HuH-7.5 (cell line): ENCODE measurements around the gene SMOC2.
"Not testable (repeated sequence)": the region's sequence is repeated elsewhere in the genome, so short reads cannot be mapped to it uniquely, and the experiment has no call there.

Experiments
- DNase-seq: peaks from one replicate; pipeline ENCODE4 v3.0.0; 2011; ENCODE audit warnings: low spot score

The SMOC2 gene

DNA sequence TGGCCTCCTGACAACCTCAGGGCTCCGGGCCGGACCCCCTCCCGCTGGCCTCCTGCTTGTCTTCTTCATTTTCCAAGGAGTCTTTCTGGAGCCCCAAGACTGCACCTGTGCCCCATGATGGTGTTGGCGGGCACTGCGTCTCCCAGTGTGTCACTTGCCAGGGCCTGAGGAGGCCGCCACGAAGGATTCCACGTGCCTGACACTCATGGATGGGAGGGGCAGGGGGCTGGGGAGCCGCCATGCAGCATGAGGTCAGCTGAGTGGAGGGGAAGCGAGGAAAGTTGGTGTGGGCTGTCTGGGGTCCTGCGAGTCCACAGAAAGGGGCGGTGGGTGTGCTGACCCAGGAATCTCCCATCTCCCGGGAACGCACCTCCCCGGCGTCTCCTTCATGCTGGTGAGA lies 165.7 kb downstream of the SMOC2 start:
- DNase-seq = no peak

DNA sequence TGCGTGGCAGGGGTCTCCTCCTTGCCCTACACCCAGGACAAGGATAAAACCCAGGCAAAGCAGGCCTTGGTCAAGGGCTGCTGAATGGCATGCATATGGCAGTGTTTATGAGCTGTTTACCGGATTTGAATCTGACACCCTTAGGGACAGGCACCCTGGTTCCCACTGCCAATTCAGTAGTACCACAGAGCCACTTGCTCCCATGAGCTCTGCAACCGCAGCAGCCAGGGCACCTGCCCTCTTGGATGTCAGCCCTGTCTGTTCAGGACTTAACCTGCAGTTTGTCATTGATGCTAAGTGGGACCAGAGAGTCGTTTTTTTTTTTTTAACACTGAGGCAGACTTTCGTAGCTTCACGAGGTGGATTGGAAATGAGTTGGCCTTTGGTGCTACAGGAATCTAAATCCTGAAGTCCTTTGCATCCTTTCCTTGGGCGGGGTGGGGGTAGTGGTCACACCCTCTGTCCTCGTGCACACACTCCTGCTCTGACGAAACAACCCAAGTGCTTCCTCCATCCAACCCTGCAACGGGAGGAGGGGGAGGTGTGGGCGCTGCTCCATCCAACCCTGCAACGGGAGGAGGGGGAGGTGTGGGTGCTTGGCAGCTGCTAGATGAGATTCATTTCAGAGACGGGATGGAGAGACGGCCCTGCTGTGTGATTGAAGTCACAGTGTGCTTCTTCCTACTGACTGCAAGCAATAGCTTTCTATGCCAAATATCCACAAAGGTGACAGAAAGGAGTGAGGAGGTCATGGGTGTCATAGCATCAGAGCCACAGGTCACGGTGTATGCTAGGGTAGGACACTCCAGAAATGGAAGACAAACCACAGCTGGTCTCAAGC lies 166.5 kb downstream of the SMOC2 start:
- no peak for DNase-seq

- no peak for DNase-seq
These were observed 167.1 kb downstream of the SMOC2 start for GRCh38 chr6:168608113-168608400.

DNA sequence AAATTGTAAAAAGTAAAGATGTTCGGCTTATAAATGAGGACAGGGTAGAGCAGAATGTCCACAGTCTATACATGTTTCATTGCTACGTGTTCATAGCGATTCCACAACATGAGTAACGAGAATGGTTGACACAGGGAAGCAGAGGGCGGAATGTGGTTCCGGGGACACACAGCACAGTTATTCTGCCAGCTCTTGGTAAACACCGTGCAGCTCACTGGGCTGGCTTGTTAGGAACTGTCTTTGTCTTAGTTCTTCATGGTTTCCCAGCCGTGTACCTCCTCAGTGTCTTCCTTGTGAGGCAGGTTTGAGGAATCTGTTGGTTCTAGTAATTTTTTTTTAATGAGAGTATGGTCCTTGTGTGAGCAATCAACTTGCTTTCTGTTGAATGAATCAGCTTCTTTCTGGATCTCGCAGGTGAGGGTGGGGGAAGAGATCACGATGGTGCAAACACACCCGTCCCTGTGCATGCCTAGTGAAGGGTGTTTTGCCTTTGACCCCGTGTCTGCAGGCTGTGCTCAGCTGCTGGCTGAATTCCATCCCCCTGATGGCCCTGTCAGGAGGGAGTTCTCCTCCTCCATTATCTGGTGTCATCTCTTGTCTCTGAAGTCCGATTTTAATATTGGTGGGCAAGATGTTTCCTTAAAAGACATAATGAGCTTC lies 168.2 kb downstream of the SMOC2 start:
- no peak for DNase-seq

DNA sequence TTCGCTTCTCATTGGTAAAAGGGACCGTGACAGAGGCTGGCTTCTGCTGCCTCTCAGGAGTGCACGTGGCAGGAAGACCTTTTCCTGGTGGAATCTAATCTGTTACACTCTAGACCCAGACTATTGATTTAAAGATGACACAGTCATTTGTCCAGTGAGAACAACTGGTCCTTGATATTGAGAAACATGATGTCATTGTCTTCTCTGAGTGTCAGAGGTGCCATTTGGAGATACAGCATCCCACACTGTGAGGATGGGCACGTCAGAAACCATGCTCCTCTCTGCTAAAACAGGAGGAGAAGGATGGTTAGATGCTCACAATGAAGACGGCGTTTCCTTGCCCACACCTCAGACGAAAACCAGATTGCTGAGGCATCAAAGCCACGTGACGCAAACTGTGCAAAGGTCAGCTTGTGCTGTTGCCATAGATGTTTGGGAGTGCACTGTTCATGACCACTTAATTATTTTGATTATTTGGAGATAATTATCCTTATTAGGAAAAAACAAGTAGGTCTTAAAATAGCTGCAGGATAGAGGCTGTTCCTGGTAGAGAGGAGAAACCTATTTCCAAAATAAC lies 169.0 kb downstream of the SMOC2 start:
- DNase-seq = no peak

GRCh38 chr6:168610966-168611365 lies 170.0 kb downstream of the SMOC2 start:
- not testable (repeated sequence) for DNase-seq

- no peak for DNase-seq
These were observed 170.7 kb downstream of the SMOC2 start for GRCh38 chr6:168611691-168612090.

DNA sequence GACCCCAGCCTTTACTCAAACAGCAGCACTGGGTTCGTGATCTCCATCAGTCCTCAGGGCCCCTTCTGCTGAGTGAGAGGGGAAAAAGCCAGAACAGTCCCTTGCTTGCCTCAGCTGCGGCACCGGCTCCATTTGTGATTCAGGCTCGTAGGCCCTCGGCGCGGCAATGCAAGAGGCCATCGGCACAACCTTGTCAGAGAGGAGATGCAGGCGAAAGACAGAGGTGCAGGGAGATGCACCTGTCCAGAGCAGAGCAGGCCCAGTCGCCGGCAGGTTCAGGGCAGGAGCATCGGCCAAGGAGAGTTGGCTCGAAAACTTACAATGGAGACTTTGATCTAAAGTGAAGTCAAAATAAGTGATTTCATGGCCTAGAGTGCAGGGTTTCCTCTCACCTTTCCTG lies 171.6 kb downstream of the SMOC2 start:
- DNase-seq = no peak

DNA sequence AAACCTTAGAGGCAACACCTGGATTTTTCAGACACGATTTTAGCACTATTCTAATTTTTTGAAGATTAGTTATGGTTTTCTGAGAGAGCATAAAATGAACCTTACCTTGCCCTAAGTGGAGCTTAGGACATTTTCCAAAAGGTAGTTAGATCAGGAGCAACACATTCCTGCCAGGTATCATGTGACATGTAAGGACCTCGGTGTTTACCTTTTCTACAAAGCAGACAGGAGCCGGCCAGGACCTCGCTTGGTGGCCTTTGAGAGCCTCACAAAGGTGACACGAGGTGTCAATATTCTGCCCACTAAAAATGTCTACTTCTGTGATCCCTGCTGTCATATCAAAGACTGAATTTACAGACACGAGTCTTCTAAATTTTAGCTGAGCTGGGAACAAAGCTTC lies 174.9 kb downstream of the SMOC2 start:
- DNase-seq = no peak

DNA sequence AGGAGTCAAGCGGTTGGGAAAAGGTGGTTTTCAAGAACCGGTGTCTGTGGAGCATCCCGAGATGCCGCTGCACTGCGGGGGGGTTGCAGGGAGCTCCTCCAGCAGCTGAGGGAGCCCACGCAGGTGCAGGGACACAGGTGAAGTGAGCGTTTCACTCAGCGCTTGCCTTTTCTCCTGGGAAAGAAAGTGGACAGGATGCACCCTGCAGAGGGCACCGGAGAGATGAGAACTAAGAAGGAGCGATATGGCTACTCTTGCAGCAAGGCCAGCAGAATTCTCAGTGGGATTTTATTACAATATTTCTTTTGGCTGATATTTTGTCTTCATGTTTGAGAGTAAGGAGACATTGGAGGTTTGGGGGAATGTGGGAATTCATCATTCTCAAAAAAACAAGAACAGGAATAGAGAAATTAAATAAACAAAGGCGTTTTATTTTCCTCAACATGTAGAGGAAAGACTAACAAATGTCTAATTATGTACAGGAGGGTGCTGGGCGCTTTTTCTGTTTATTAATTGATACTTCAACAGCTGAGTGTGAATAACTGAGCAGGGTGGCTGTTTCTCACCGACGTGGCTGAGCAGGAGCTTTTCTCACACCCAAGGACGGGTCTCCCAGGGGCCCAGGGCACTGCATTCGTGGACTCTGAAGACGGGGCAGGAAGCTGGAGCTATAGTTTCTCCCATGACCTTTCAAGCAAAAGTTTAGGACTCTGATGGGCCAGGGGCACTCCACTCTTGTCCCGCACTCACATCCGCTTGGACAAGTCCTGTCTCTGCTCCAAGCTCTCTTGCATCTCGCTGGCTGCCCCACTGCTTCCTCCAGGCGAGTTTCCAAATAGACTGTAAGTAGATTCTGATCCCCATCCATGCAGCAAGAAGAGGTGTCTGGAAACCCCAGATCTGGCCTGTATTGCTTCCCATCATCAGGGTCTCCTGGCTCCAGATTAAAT lies 176.1 kb downstream of the SMOC2 start:
- no peak for DNase-seq

- DNase-seq = no peak
These were observed 177.7 kb downstream of the SMOC2 start for GRCh38 chr6:168618546-168619315.

DNA sequence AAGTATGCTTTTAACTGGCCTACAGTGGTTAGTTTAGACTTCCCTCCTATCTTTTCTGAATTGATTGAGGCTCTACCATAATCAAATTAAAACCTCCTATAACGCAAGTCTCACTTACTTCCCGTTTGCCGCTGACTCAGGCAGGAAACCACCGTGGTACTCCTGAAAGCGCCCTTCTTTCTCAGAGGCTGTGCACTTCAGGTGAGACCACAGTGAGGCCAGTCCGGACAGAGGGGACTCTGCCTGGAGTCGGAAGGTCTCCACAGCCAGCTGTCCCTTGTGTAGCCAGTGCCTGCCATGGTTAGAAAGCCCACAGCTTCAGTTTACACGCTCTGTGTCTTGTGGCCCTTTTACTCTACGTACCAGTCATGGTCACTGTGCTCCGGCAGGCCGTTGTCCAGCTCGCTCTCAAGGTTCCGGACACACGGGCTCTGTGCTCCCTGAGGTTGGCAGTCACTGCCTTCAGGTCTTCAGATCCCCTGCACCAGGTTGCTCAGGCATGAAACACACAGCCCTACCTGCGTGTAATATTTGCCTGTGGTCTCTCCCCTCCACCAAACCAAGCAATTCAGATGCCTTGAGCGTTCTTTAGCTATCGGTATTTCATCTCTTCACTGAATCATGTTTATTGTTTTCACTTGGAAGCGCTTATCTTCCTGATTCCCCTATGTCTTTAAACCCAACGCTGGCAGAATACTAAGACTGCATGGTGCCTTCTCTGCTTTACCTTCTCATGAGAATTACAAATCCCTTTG lies 178.8 kb downstream of the SMOC2 start:
- DNase-seq = no peak

DNA sequence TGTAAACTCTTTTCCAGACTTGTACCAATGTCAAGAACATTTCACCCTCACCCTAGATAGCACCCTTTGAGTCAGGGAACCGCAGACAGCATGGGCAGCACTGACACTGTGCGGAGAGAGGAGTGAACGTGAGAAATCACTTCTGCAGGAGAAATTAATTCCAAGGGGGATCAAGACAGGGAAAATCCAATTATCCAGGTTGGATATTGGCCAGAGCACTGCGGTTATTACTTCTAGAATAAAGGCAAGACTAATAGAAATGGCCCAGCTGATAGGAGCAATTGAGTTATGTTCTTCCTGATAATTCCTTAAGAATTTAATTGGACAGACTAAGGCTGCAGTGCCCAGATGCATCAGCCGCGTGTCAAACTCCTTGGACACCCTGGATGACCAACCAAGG lies 179.6 kb downstream of the SMOC2 start:
- no peak for DNase-seq

GRCh38 chr6:168623736-168624135 lies 182.8 kb downstream of the SMOC2 start:
- no peak for DNase-seq

- no peak for DNase-seq
These were observed 183.6 kb downstream of the SMOC2 start for GRCh38 chr6:168624540-168624939.

- DNase-seq = no peak
These were observed 184.0 kb downstream of the SMOC2 start for GRCh38 chr6:168624948-168625347.

DNA sequence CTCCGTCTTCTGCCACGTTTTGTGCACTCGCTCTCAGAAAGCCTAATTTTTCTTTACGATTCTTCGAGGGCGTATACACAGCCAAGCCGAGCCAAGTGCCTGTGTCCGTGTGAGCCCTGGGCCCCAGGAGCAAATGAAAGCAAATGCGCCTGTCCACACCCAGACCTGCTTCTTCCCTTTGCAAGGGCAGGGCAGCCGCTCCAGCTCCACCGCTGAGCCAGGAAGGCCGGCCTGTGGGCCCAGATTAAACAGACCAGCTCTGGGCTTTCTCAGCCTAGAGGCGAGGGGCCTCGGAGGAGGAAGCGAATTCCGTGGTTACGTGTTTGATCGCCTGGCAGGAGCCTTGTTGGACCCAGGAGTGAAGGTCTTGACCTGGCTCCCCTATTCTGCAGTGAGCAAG lies 184.6 kb downstream of the SMOC2 start:
- DNase-seq = no peak

- no peak for DNase-seq
These were observed 185.1 kb downstream of the SMOC2 start for GRCh38 chr6:168626046-168626602.

DNA sequence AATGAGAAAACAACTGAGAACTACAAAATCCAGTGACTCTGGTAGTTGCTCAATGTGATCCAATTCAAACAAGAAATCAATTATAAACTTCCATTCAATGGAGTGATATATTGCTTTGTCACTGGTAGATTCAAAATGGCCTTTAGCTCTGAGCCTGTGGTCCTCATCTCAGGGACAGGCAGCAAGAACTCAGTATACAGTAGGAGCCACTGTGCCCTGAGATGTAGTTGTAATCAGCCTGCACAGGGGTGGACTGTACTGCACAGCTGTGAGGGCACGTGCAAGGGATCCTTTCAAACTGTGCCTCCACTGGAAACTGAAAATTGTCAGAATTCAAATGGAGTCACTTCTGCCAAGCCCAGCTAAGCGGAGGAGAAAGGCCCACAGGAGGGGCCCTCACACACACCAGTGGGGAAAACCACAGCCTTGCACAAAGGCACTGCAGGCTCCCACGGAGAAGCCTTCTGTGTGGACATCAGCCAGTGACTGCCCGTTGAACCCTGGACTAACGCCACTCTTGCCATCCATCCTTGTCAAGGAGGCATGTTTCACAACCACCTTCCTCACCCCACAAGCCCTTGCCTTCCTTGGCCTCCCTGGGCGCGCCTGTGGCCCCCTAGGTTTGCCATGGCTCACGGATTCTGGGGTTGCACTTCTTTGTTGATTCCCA lies 186.7 kb downstream of the SMOC2 start:
- DNase-seq = no peak

- no peak for DNase-seq
These were observed 187.2 kb downstream of the SMOC2 start for GRCh38 chr6:168628176-168628553.
